OCI-LY1 (cell line): ENCODE measurements around the gene EXO1.
"Not testable (repeated sequence)": the region's sequence is repeated elsewhere in the genome, so short reads cannot be mapped to it uniquely, and the experiment has no call there.

Experiments
- H2AFZ ChIP-seq: fragments of 200-600 bp; sonication (generic), shearing (Covaris generic); 2 replicates; pipeline ENCODE4 v1.6.0; 2014; ENCODE audit warnings: antibody characterized with exemption, mild to moderate bottlenecking, low read length
- H3F3A ChIP-seq: fragments of 200-600 bp; sonication (generic), shearing (Covaris generic); 2 replicates; pipeline ENCODE4 v1.6.0; 2014; ENCODE audit warnings: mild to moderate bottlenecking, antibody characterized with exemption, low read length, moderate library complexity; ENCODE audit not compliant: insufficient read depth
- H3K27ac ChIP-seq: fragments of 200-600 bp; sonication (generic); 2 replicates; pipeline ENCODE4 v1.5.1; 2014; ENCODE audit warnings: low read length, mixed run types, mild to moderate bottlenecking, low read depth; ENCODE audit not compliant: poor library complexity, severe bottlenecking
- H3K27me3 ChIP-seq: fragments of 200-600 bp; sonication (generic); 2 replicates; pipeline ENCODE4 v1.6.0; 2014; ENCODE audit warnings: antibody characterized with exemption, mild to moderate bottlenecking, low read length, moderate library complexity; ENCODE audit not compliant: insufficient read depth
- H3K36me3 ChIP-seq: fragments of 200-600 bp; sonication (generic); 2 replicates; pipeline ENCODE4 v1.6.1; 2014; ENCODE audit warnings: mild to moderate bottlenecking, antibody characterized with exemption, low read length, moderate library complexity, mixed read lengths; ENCODE audit not compliant: insufficient read depth
- H3K4me1 ChIP-seq: fragments of 200-600 bp; sonication (generic); 2 replicates; pipeline ENCODE4 v1.5.1; 2014; ENCODE audit warnings: mild to moderate bottlenecking, low read length, moderate library complexity; ENCODE audit not compliant: insufficient read depth, severe bottlenecking
- H3K4me2 ChIP-seq: fragments of 200-600 bp; sonication (generic), shearing (Covaris generic); 2 replicates; pipeline ENCODE4 v1.6.1; 2014; ENCODE audit warnings: low read length
- H3K4me3 ChIP-seq: fragments of 200-600 bp; sonication (generic); 2 replicates; pipeline ENCODE4 v1.5.1; 2014; ENCODE audit warnings: low read length, low read depth, mild to moderate bottlenecking, mixed read lengths; ENCODE audit not compliant: poor library complexity, severe bottlenecking
- H3K79me2 ChIP-seq: fragments of 200-600 bp; shearing (Covaris generic); 2 replicates; pipeline ENCODE4 v1.6.1; 2016; ENCODE audit warnings: mixed run types, low read length, mixed read lengths; ENCODE audit not compliant: insufficient read depth
- H3K9ac ChIP-seq: fragments of 200-600 bp; sonication (generic), shearing (Covaris generic); 2 replicates; pipeline ENCODE4 v1.6.1; 2014; ENCODE audit warnings: mild to moderate bottlenecking, low read length, mixed read lengths
- H3K9me2 ChIP-seq: fragments of 200-600 bp; sonication (generic), shearing (Covaris generic); 2 replicates; pipeline ENCODE4 v1.6.1; 2014; ENCODE audit warnings: low read depth, mild to moderate bottlenecking, low read length, mixed read lengths
- H3K9me3 ChIP-seq: fragments of 200-600 bp; shearing (Covaris generic); 2 replicates; pipeline ENCODE4 v1.6.1; 2014; ENCODE audit warnings: low read length, mixed read lengths
- H4K20me1 ChIP-seq: fragments of 200-600 bp; sonication (generic), shearing (Covaris generic); 2 replicates; pipeline ENCODE4 v1.6.0; 2016; ENCODE audit warnings: mild to moderate bottlenecking, low read length; ENCODE audit not compliant: insufficient read depth
- EZH2 ChIP-seq: fragments of 200-600 bp; sonication (generic), shearing (Covaris generic); IDR thresholded peaks from 2 replicates; pipeline ENCODE4 v1.8.0; 2017; ENCODE audit warnings: borderline replicate concordance, mixed run types, mild to moderate bottlenecking, antibody characterized with exemption, low read length, moderate library complexity, mixed read lengths
- TF ChIP-seq, protein P1 (sequence below): fragments of 200-600 bp; sonication (generic), shearing (Covaris generic); IDR thresholded peaks from 2 replicates; pipeline ENCODE4 v1.5.1; 2017; ENCODE audit warnings: mild to moderate bottlenecking, antibody characterized with exemption, low read length, moderate library complexity, mixed read lengths

EXO1 gene

DNA sequence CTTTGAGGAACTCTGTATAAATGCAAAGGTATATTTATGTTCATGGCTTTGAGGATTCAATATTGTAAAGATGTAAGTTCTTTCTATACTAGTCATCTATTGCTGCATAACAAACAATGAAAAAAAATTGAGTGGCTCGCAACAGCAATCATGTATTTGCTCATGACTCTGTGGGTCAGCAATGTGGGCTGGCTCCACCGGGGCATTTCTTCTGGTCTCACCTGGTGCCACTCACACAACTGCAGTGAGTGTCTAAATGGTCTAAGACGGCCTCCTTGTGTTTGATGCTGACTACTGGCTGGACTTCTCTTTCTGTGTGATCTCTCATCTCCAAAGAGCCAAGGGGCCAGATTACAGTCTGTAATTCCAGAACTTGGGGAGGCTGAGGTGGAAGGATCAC, 45.1 kb upstream of the EXO1 start:
- Histone ChIP-seq H3F3A (no peaks in the 10 kb centered on the region), H3K27ac (no peak overlapping the region), H3K4me3 (no peak overlapping the region), H3K9ac (no peak overlapping the region), H3K36me3 (no peaks in the 10 kb centered on the region), H3K9me2 (no peaks in the 10 kb centered on the region), H3K27me3 (no peaks in the 10 kb centered on the region), H3K9me3 (no peaks in the 10 kb centered on the region), H3K79me2 (no peaks in the 10 kb centered on the region), H3K4me1 (no peaks in the 10 kb centered on the region), H4K20me1 (no peaks in the 10 kb centered on the region), H2AFZ (no peak overlapping the region), H3K4me2 (no peak overlapping the region)
- no peak for TF ChIP-seq EZH2
- TF ChIP-seq, protein P1, sequence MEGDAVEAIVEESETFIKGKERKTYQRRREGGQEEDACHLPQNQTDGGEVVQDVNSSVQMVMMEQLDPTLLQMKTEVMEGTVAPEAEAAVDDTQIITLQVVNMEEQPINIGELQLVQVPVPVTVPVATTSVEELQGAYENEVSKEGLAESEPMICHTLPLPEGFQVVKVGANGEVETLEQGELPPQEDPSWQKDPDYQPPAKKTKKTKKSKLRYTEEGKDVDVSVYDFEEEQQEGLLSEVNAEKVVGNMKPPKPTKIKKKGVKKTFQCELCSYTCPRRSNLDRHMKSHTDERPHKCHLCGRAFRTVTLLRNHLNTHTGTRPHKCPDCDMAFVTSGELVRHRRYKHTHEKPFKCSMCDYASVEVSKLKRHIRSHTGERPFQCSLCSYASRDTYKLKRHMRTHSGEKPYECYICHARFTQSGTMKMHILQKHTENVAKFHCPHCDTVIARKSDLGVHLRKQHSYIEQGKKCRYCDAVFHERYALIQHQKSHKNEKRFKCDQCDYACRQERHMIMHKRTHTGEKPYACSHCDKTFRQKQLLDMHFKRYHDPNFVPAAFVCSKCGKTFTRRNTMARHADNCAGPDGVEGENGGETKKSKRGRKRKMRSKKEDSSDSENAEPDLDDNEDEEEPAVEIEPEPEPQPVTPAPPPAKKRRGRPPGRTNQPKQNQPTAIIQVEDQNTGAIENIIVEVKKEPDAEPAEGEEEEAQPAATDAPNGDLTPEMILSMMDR: no peak

DNA sequence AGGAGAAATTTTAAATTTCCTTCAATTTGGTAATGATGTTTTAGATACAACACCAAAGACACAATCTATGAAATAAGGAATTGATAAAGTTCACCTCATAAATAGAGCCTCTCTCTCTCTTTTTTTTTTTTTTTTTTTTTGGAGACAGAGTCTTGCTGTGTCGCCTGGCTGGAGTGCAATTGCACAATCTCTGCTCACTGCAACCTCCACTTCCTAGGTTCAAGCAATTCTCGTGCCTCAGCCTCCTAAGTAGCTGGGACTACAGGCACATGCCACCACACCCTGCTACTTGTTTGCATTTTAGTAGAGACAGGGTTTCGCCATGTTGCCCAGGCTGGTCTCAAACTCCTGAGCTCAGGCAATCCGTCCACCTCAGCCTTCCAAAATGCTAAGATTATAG, 43.3 kb upstream of the EXO1 start:
- not testable (repeated sequence) for H4K20me1 ChIP-seq, H3K4me3 ChIP-seq, H3K4me1 ChIP-seq, H3K9me3 ChIP-seq, H3K27me3 ChIP-seq, H2AFZ ChIP-seq, H3K27ac ChIP-seq, H3F3A ChIP-seq, H3K4me2 ChIP-seq, H3K9me2 ChIP-seq, H3K36me3 ChIP-seq, H3K9ac ChIP-seq, H3K79me2 ChIP-seq

DNA sequence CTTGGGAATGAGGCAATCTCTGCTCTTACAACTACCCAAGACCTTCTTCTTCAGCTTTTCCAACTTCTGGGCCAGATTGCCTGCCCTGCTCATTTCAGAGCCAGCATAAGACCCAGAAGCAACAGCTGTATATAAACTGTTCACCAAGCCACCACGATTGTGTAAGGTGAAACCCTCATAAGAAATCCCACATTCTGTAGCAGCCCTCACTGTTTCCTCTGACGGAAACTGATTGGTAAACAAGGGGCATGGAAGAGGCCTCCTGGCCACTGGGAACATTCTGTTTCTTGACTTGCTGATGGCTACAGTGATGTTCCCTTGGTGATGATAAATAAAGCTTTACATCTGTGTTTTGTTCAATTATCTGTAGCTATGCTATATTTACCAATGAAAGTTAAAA, 39.7 kb upstream of the EXO1 start:
- Histone ChIP-seq H3K4me2 (no peak overlapping the region), H3F3A (no peaks in the 10 kb centered on the region), H3K79me2 (no peaks in the 10 kb centered on the region), H3K36me3 (no peaks in the 10 kb centered on the region), H2AFZ (no peak overlapping the region), H3K4me3 (no peak overlapping the region), H3K9ac (no peak overlapping the region), H4K20me1 (no peaks in the 10 kb centered on the region), H3K9me3 (no peaks in the 10 kb centered on the region), H3K27ac (no peak overlapping the region), H3K9me2 (no peaks in the 10 kb centered on the region), H3K4me1 (no peaks in the 10 kb centered on the region), H3K27me3 (no peaks in the 10 kb centered on the region)
- TF ChIP-seq EZH2: no peak
- TF ChIP-seq, protein P1: no peak

DNA sequence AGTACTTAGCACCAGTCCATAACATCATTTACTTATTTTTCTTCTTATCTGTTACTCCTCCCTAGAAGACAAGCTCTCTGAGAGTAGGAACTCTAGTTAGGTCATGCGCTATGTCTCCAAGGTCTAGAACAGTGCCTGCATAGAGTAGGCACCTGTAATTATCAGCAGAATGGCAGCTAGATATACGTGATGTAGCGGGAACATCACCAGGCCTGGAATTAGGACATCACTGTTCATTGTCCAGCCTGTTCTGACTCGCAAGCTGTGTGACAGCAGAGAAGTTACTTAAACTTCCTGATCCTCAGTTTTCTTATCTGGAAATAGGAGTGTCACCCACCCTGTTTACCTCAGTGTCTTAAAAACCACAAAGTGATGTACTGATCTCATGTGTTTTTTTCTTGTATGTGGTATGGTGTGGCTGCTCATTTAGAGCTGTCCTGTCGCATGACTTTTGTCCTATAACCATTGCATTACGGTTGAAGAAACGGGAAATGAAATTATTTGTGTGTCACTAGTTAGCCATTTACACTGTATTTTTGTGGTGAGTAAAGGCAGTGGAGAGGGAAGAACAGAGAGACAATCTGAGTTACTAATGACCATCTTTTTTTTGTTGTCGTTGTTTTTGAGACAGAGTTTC, 37.1 kb upstream of the EXO1 start:
- Histone ChIP-seq H3K9me2 (no peaks in the 10 kb centered on the region), H3K9ac (no peak overlapping the region), H3K36me3 (no peaks in the 10 kb centered on the region), H3K27ac (no peak overlapping the region), H3K9me3 (no peaks in the 10 kb centered on the region), H3K4me1 (no peaks in the 10 kb centered on the region), H3K79me2 (no peaks in the 10 kb centered on the region), H2AFZ (no peak overlapping the region), H3F3A (no peaks in the 10 kb centered on the region), H3K4me2 (no peak overlapping the region), H3K27me3 (no peaks in the 10 kb centered on the region), H4K20me1 (no peaks in the 10 kb centered on the region), H3K4me3 (no peak overlapping the region)
- no peak for TF ChIP-seq EZH2
- TF ChIP-seq, protein P1: no peak
